Measurements from ENCODE around the gene JAK2.

- TF ChIP-seq PATZ1 (CRISPR knock-in tag; IDR thresholded peaks at IDR 0.05; ENCODE audit: borderline replicate concordance) (no peak), CREB5 (CRISPR knock-in tag; IDR thresholded peaks at IDR 0.05; ENCODE audit: low read depth) (no peak), PPARA (CRISPR knock-in tag; IDR thresholded peaks at IDR 0.05; ENCODE audit: borderline replicate concordance) (no peak), ZNF565 (CRISPR knock-in tag; conservative IDR thresholded peaks at IDR 0.05; ENCODE audit: low read depth) (no peak), ZFP3 (CRISPR knock-in tag; IDR thresholded peaks at IDR 0.05) (no peak), BACH2 (CRISPR knock-in tag; IDR thresholded peaks at IDR 0.05; ENCODE audit: borderline replicate concordance) (no peak), OSR1 (CRISPR knock-in tag; IDR thresholded peaks at IDR 0.05) (no peak), ZNF8 (CRISPR knock-in tag; IDR thresholded peaks at IDR 0.05) (no peak), POU6F1 (CRISPR knock-in tag; IDR thresholded peaks at IDR 0.05; ENCODE audit: borderline replicate concordance, low read depth) (no peak), ESRRG (CRISPR knock-in tag; IDR thresholded peaks at IDR 0.05) (no peak)
These were observed 137.0 kb downstream of the JAK2 start for GRCh38 chr9:5122116-5122515.
